IPS-18a (cell line): ENCODE data around the gene ZNF275.
"Not testable (repeated sequence)": the region's sequence is repeated elsewhere in the genome, so short reads cannot be mapped to it uniquely, and the experiment has no call there.

Experiments used
- H3K27ac ChIP-seq: one replicate; pipeline ENCODE4 v1.5.1; 2013; ENCODE audit warnings: low read length
- H3K27me3 ChIP-seq: one replicate; pipeline ENCODE4 v1.6.1; 2013; ENCODE audit warnings: mild to moderate bottlenecking, low read length; ENCODE audit not compliant: control insufficient read depth, insufficient read depth
- H3K36me3 ChIP-seq: one replicate; pipeline ENCODE4 v1.6.1; 2013; ENCODE audit warnings: low read depth, low read length; ENCODE audit not compliant: control insufficient read depth
- H3K4me1 ChIP-seq: one replicate; pipeline ENCODE4 v1.6.1; 2013; ENCODE audit warnings: low read depth, low read length; ENCODE audit not compliant: control insufficient read depth
- H3K4me3 ChIP-seq: one replicate; pipeline ENCODE4 v1.5.1; 2013; ENCODE audit warnings: low read length
- H3K9ac ChIP-seq: one replicate; pipeline ENCODE4 v1.6.1; 2013; ENCODE audit warnings: mild to moderate bottlenecking, low read length, moderate library complexity
- H3K9me3 ChIP-seq: one replicate; pipeline ENCODE4 v1.6.1; 2013; ENCODE audit warnings: low read depth, low read length; ENCODE audit not compliant: control insufficient read depth

The ZNF275 gene

GRCh38 chrX:153306527-153307115, 27.3 kb upstream of the ZNF275 start:
- Histone ChIP-seq H3K36me3 (no peaks in the 10 kb centered on the region), H3K27me3 (no peaks in the 10 kb centered on the region), H3K27ac (no peak overlapping the region), H3K9me3 (peaks cover 16% of the 10 kb centered on the region), H3K4me3 (no peak overlapping the region), H3K9ac (no peak overlapping the region), H3K4me1 (no peaks in the 10 kb centered on the region)

GRCh38 chrX:153307276-153308178, 26.4 kb upstream of the ZNF275 start:
- H3K27me3 ChIP-seq = no peaks in the 10 kb centered on the region
- H3K4me3 ChIP-seq = no peak overlapping the region
- no peak overlapping the region for H3K9ac ChIP-seq
- H3K36me3 ChIP-seq = no peaks in the 10 kb centered on the region
- no peaks in the 10 kb centered on the region for H3K4me1 ChIP-seq
- no peak overlapping the region for H3K27ac ChIP-seq
- H3K9me3 ChIP-seq = peaks cover 16% of the 10 kb centered on the region

- no peaks in the 10 kb centered on the region for H3K9me3 ChIP-seq
- no peak overlapping the region for H3K4me3 ChIP-seq
Measured at GRCh38 chrX:153310901-153311300, 23.1 kb upstream of the ZNF275 start.

GRCh38 chrX:153312041-153312440, 21.9 kb upstream of the ZNF275 start:
- no peak overlapping the region for H3K27ac ChIP-seq

More at GRCh38 chrX:153310901-153311300, 23.1 kb upstream of the ZNF275 start:
- Histone ChIP-seq H3K27me3 (no peaks in the 10 kb centered on the region), H3K9ac (no peak overlapping the region), H3K4me1 (no peaks in the 10 kb centered on the region), H3K36me3 (no peaks in the 10 kb centered on the region), H3K27ac (no peak overlapping the region)

GRCh38 chrX:153312842-153313241, 21.1 kb upstream of the ZNF275 start:
- Histone ChIP-seq H3K36me3 (no peaks in the 10 kb centered on the region), H3K27ac (no peak overlapping the region), H3K27me3 (no peaks in the 10 kb centered on the region), H3K9ac (no peak overlapping the region), H3K4me3 (no peak overlapping the region), H3K9me3 (no peaks in the 10 kb centered on the region), H3K4me1 (no peaks in the 10 kb centered on the region)

More at GRCh38 chrX:153312041-153312440, 21.9 kb upstream of the ZNF275 start:
- Histone ChIP-seq H3K4me3 (no peak overlapping the region), H3K4me1 (no peaks in the 10 kb centered on the region), H3K36me3 (no peaks in the 10 kb centered on the region), H3K27me3 (no peaks in the 10 kb centered on the region), H3K9me3 (no peaks in the 10 kb centered on the region), H3K9ac (no peak overlapping the region)

- Histone ChIP-seq H3K36me3 (no peaks in the 10 kb centered on the region), H3K27ac (no peak overlapping the region), H3K9me3 (peaks cover 4% of the 10 kb centered on the region), H3K4me3 (no peak overlapping the region), H3K4me1 (no peaks in the 10 kb centered on the region), H3K27me3 (peaks cover 13% of the 10 kb centered on the region), H3K9ac (no peak overlapping the region)
Measured at GRCh38 chrX:153317306-153317705, 16.6 kb upstream of the ZNF275 start.

GRCh38 chrX:153317996-153318722, 15.8 kb upstream of the ZNF275 start:
- Histone ChIP-seq H3K27ac (no peak overlapping the region), H3K27me3 (peaks cover 13% of the 10 kb centered on the region), H3K9ac (no peak overlapping the region), H3K4me1 (no peaks in the 10 kb centered on the region), H3K36me3 (no peaks in the 10 kb centered on the region), H3K9me3 (peaks cover 4% of the 10 kb centered on the region), H3K4me3 (no peak overlapping the region)

GRCh38 chrX:153318811-153319210, 15.1 kb upstream of the ZNF275 start:
- Histone ChIP-seq H3K27me3 (peaks cover 13% of the 10 kb centered on the region), H3K9me3 (peaks cover 4% of the 10 kb centered on the region), H3K27ac (no peak overlapping the region), H3K4me1 (no peaks in the 10 kb centered on the region), H3K4me3 (no peak overlapping the region), H3K36me3 (no peaks in the 10 kb centered on the region), H3K9ac (no peak overlapping the region)

GRCh38 chrX:153319295-153320046, 14.5 kb upstream of the ZNF275 start:
- peaks cover 13% of the 10 kb centered on the region for H3K27me3 ChIP-seq
- no peak overlapping the region for H3K9ac ChIP-seq

GRCh38 chrX:153320047-153320443, 13.9 kb upstream of the ZNF275 start:
- not testable (repeated sequence) for H3K4me3 ChIP-seq, H3K9me3 ChIP-seq, H3K4me1 ChIP-seq, H3K27ac ChIP-seq, H3K36me3 ChIP-seq, H3K9ac ChIP-seq
- peaks cover 13% of the 10 kb centered on the region for H3K27me3 ChIP-seq

More at GRCh38 chrX:153319295-153320046, 14.5 kb upstream of the ZNF275 start:
- Histone ChIP-seq H3K9me3 (peaks cover 4% of the 10 kb centered on the region), H3K36me3 (no peaks in the 10 kb centered on the region), H3K4me3 (no peak overlapping the region), H3K4me1 (no peaks in the 10 kb centered on the region), H3K27ac (no peak overlapping the region)
